Measurements from ENCODE around the gene RNF141. TPM values are rescaled to one million over a fixed set of nuclear protein-coding genes. Genes with fewer than 3 reads are reported as not detected.

Gene RNF141
- total and polyA plus RNA-seq, 10 of the 15 experiments (the other 5 are each of a cell fraction or from before 2014, with no cell fraction given) = 7.6 to 36.8 (median 13.6) TPM

DNA sequence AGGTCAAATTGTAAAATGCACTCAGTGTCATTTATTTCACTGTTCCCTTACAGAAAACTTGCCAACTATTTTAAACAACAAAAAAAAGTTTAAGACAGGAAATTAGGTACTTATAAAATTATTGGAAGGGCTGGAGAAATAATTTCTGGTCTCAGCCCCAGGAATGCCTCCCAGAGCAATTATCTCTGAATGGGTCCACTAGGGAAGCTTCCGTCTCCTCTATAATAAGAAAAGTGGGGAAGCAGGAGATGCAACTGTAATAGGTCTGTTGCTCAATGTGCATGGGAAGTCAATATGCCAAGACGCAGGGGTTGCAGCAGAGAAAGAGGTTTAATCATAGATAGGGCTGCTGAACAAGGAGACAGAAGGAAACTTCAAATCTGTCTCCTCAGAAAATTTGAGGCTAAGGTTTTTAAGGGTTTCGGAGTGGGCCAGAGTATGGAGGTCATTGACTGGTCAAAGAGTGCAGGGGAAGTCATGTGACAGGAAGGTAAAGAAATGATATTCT, 10.9 kb upstream of the RNF141 start (continued):
- TF ChIP-seq, protein P1, sequence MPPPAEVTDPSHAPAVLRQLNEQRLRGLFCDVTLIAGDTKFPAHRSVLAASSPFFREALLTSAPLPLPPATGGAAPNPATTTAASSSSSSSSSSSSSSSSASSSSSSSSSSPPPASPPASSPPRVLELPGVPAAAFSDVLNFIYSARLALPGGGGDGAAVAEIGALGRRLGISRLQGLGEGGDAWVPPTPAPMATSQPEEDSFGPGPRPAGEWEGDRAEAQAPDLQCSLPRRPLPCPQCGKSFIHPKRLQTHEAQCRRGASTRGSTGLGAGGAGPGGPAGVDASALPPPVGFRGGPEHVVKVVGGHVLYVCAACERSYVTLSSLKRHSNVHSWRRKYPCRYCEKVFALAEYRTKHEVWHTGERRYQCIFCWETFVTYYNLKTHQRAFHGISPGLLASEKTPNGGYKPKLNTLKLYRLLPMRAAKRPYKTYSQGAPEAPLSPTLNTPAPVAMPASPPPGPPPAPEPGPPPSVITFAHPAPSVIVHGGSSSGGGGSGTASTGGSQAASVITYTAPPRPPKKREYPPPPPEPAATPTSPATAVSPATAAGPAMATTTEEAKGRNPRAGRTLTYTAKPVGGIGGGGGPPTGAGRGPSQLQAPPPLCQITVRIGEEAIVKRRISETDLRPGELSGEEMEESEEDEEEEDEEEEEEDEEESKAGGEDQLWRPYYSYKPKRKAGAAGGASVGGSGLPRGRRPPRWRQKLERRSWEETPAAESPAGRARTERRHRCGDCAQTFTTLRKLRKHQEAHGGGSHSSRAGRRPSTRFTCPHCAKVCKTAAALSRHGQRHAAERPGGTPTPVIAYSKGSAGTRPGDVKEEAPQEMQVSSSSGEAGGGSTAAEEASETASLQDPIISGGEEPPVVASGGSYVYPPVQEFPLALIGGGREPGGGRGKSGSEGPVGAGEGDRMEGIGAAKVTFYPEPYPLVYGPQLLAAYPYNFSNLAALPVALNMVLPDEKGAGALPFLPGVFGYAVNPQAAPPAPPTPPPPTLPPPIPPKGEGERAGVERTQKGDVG (CRISPR knock-in tag; IDR thresholded peaks at IDR 0.05) = no peak
- no peak for TF ChIP-seq GATAD2B (conservative IDR thresholded peaks at IDR 0.05; ENCODE audit: low read depth)
- TF ChIP-seq IRF4 (IDR thresholded peaks at IDR 0.05; ENCODE audit: low read depth, low read length) = no peak
- TF ChIP-seq SMAD1 (IDR thresholded peaks at IDR 0.05; ENCODE audit: low read depth, partially characterized antibody) = no peak
- TF ChIP-seq CHD2 (IDR thresholded peaks at IDR 0.05; ENCODE audit: borderline replicate concordance, low read depth, low read length) = no peak
- TF ChIP-seq TBL1XR1 (IDR thresholded peaks at IDR 0.05; ENCODE audit: low read depth, low read length) = no peak
- TF ChIP-seq MTA2 (IDR thresholded peaks at IDR 0.05; ENCODE audit: low read depth) = no peak
- TF ChIP-seq FOS (IDR thresholded peaks at IDR 0.05; ENCODE audit: borderline replicate concordance, extremely low read depth, insufficient read length) = no peak

DNA sequence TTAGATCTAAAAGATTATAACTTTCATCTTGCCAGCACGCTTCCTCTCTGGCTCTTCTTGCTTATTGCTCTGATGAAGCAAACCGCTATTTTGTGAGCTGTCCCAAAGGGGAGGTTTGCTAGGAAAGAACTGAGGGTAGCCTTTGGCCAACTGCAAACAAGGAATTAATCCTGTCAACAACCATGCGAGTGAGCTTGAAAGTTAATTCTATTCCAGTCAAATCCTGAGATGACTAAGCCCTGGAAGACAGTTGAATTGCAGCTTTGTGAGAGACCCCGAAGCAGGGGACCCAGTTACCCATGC, 10.3 kb upstream of the RNF141 start:
- in situ Hi-C loops (cut with MboI) = no loop called here
- 30% methylated on average over 4 of the region's 4 CpGs for WGBS (ENCODE audit: insufficient coverage, insufficient replicate concordance, low lambda C conversion rate, missing lambda C conversion rate)
- FAIRE-seq = no peak

More for the DNA sequence above, 10.3 kb upstream of the RNF141 start:
- Histone ChIP-seq H2AFZ (ENCODE audit: control insufficient read depth, low read depth, low read length) (no peak overlapping the region), H3K79me2 (ENCODE audit: control insufficient read depth, insufficient read depth, low read length) (no peaks in the 10 kb centered on the region), H3K4me1 (ENCODE audit: control insufficient read depth, insufficient read depth, low read length) (no peaks in the 10 kb centered on the region), H3K9me3 (replicated peaks; ENCODE audit: control insufficient read depth, insufficient read depth, low read length) (no peaks in the 10 kb centered on the region; the same call in 2 of the 3 replicates), H3K4me3 (no peak overlapping the region), H3K27me3 (replicated peaks in 1 of 2; ENCODE audit: control insufficient read depth in 2 of 2, insufficient read depth in 2 of 2, low read length in 1 of 2) (peaks cover 0 to 11% of the 10 kb centered on the region in 2 experiments; a peak in 1 of 4 replicates), H3K27ac (ENCODE audit: control insufficient read depth, insufficient read depth) (no peak overlapping the region), H3K36me3 (ENCODE audit: control insufficient read depth in 2 of 2, insufficient read depth in 2 of 2, low read length in 1 of 2) (no peaks in the 10 kb centered on the region), H4K20me1 (ENCODE audit: control insufficient read depth, insufficient read depth) (no peaks in the 10 kb centered on the region), H3K9ac (ENCODE audit: control insufficient read depth, insufficient read depth, low read length) (no peak overlapping the region), H3K4me2 (ENCODE audit: control insufficient read depth, insufficient read depth) (no peak overlapping the region)
- CTCF ChIA-PET = interaction anchor here (1.2 to 1.8 kb wide), 2 partner anchors 10 to 99 kb away, joined by 3 to 6 read pairs; partner anchors contain the start of gene RNF141
- SMC1A ChIA-PET (ENCODE audit: uncharacterized antibody, unreplicated experiment) = interaction anchor here (1.0 to 1.3 kb wide), 2 partner anchors 10 to 11 kb away, joined by 3 to 5 read pairs; partner anchors contain the start of gene RNF141
- intact Hi-C loops (cut with micrococcal nuclease; ENCODE audit: unreplicated experiment) = no loop called here
- TF ChIP-seq ZNF24 (IDR thresholded peaks at IDR 0.05) = no peak
- no peak for TF ChIP-seq ZNF384 (IDR thresholded peaks at IDR 0.05; ENCODE audit: borderline replicate concordance, low read depth, low read length)
- TF ChIP-seq MXI1 (IDR thresholded peaks at IDR 0.05; ENCODE audit: low read depth, low read length) = no peak
- no peak for TF ChIP-seq SRF (IDR thresholded peaks at IDR 0.05; ENCODE audit: low read depth in 2 of 2, low read length in 2 of 2)
- TF ChIP-seq WRNIP1 (IDR thresholded peaks at IDR 0.05; ENCODE audit: borderline replicate concordance, low read depth, low read length) = no peak
- no peak for TF ChIP-seq SPI1 (IDR thresholded peaks at IDR 0.05; ENCODE audit: borderline replicate concordance, insufficient read depth, low read depth, low read length)
- TF ChIP-seq RUNX3 (IDR thresholded peaks at IDR 0.05; ENCODE audit: low read length) = no peak
- TF ChIP-seq, protein P2, sequence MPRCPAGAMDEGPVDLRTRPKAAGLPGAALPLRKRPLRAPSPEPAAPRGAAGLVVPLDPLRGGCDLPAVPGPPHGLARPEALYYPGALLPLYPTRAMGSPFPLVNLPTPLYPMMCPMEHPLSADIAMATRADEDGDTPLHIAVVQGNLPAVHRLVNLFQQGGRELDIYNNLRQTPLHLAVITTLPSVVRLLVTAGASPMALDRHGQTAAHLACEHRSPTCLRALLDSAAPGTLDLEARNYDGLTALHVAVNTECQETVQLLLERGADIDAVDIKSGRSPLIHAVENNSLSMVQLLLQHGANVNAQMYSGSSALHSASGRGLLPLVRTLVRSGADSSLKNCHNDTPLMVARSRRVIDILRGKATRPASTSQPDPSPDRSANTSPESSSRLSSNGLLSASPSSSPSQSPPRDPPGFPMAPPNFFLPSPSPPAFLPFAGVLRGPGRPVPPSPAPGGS (IDR thresholded peaks at IDR 0.05; ENCODE audit: borderline replicate concordance, insufficient read depth, low read depth, low read length, poor library complexity, severe bottlenecking) = no peak
- TF ChIP-seq NFXL1 (IDR thresholded peaks at IDR 0.05; ENCODE audit: borderline replicate concordance) = no peak
- no peak for TF ChIP-seq ATF7 (IDR thresholded peaks at IDR 0.05; ENCODE audit: low read depth)
- TF ChIP-seq NRF1 (conservative IDR thresholded peaks at IDR 0.05; ENCODE audit: low read depth, low read length) = no peak
- no peak for TF ChIP-seq TARDBP (IDR thresholded peaks at IDR 0.05; ENCODE audit: borderline replicate concordance)
- TF ChIP-seq GABPA (IDR thresholded peaks at IDR 0.05; ENCODE audit: low read depth) = no peak
- RAD21 ChIA-PET (ENCODE audit: unreplicated experiment) = no interaction called here
- DNase-seq (ENCODE audit: low read depth, low spot score) (no peak), ATAC-seq (no peak)
- no TSS peak for BruUV-seq (replicated peaks)
- POLR2A ChIA-PET = no interaction called here

Measured in GM12878 (cell line).